ENCODE results near the gene R3HDM2. TPM values are rescaled to one million over a fixed set of nuclear protein-coding genes. Genes with fewer than 3 reads are reported as not detected.
A peak's percentile ranks its signal among the peaks of the same experiment; 100 is the strongest.

R3HDM2 gene
- total and polyA plus RNA-seq, 4 donors, result 7.4 to 28.9 (median 15.1) TPM

- no peak for TF ChIP-seq REST (IDR thresholded peaks at IDR 0.05)
- no peak for TF ChIP-seq JUND (IDR thresholded peaks at IDR 0.05)
These were observed 196.2 kb downstream of the R3HDM2 start (continued) for GRCh38 chr12:57234571-57235016.

- TF ChIP-seq ATF3 (IDR thresholded peaks at IDR 0.05) (no peak), YY1 (IDR thresholded peaks at IDR 0.05) (no peak), FOXA2 (IDR thresholded peaks at IDR 0.05) (no peak), JUND (IDR thresholded peaks at IDR 0.05) (no peak), CTCF (IDR thresholded peaks at IDR 0.05; ENCODE audit: low read depth, low read length, missing input control) (no peak), EGR1 (IDR thresholded peaks at IDR 0.05; ENCODE audit: low read depth in 2 of 2) (no peak), MAX (IDR thresholded peaks at IDR 0.05) (no peak), FOXA1 (IDR thresholded peaks at IDR 0.05) (no peak), HNF4A (conservative IDR thresholded peaks at IDR 0.05) (no peak), ZBTB33 (IDR thresholded peaks at IDR 0.05) (no peak), HNF4G (IDR thresholded peaks at IDR 0.05) (no peak), REST (IDR thresholded peaks at IDR 0.05) (no peak), SP1 (IDR thresholded peaks at IDR 0.05) (no peak), RXRA (IDR thresholded peaks at IDR 0.05) (no peak), RAD21 (IDR thresholded peaks at IDR 0.05) (no peak), TAF1 (conservative IDR thresholded peaks at IDR 0.05) (no peak), NR2F2 (IDR thresholded peaks at IDR 0.05) (no peak), GABPA (IDR thresholded peaks at IDR 0.05 in 1 of 2, conservative IDR thresholded peaks at IDR 0.05 in 1 of 2) (no peak)
- peak overlapping the region; percentile 16 to 63 for H3K27ac ChIP-seq (ENCODE audit: low read depth in 1 of 2, low read length in 2 of 2)
- 82% methylated on average over 3 of the region's 3 CpGs for WGBS
- no peaks in the 10 kb centered on the region for H3K9me3 ChIP-seq (ENCODE audit: control insufficient read depth in 4 of 4, low read length in 3 of 4)
- no peaks in the 10 kb centered on the region for H3K27me3 ChIP-seq (ENCODE audit: control insufficient read depth in 4 of 4, insufficient read depth in 4 of 4, low read length in 3 of 4)
- DNase-seq (ENCODE audit: low spot score), result no peak
- no peak overlapping the region for H3K4me3 ChIP-seq (ENCODE audit: low read depth in 1 of 3, low read length in 3 of 3)
- H3K4me1 ChIP-seq (ENCODE audit: control insufficient read depth in 4 of 4, insufficient read depth in 4 of 4, low read length in 3 of 4), result peaks cover 19 to 61% (median 46%) of the 10 kb centered on the region in 4 donors
- peaks cover 12 to 20% (median 15%) of the 10 kb centered on the region in 4 donors for H3K36me3 ChIP-seq (ENCODE audit: control insufficient read depth in 4 of 4, insufficient read depth in 3 of 4, low read depth in 1 of 4, low read length in 3 of 4)
- H3K9ac ChIP-seq (ENCODE audit: low read depth in 1 of 2, low read length in 2 of 2), result no peak overlapping the region
These were observed 196.6 kb downstream of the R3HDM2 start for GRCh38 chr12:57234233-57234570.

Data from liver (tissue), 9 donors.